Measurements from ENCODE around the gene SORCS2.

DNA sequence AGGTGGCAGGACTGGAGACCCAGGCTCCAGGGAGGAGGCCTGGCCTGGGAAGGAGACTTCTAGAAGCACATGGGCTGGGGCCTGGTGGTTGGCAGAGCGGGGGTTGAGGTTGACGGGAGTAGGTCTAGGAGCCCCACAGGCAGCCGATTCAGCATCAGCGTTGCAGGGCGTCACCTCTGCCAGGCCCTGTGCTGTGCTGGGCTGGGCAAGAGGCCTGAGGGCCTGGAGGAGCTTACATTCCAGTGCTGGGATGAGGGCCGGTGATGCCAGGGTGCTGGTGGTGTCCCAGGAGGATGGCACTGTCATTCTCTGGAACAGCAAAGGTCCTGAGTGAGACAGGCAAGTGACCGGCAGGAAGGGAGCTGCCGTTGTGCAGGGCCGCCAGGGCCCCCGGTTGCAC lies 76.6 kb downstream of the SORCS2 start:
- TF ChIP-seq FOXM1 (IDR thresholded peaks at IDR 0.05; ENCODE audit: borderline replicate concordance) (no peak), BHLHE40 (IDR thresholded peaks at IDR 0.05; ENCODE audit: borderline replicate concordance) (no peak), FOXK2 (IDR thresholded peaks at IDR 0.05) (no peak), ELF4 (IDR thresholded peaks at IDR 0.05) (no peak), SP1 (IDR thresholded peaks at IDR 0.05) (no peak), NFRKB (IDR thresholded peaks at IDR 0.05) (no peak), HDGF (IDR thresholded peaks at IDR 0.05; ENCODE audit: borderline replicate concordance) (no peak), ARNT (IDR thresholded peaks at IDR 0.05) (no peak), ZNF384 (IDR thresholded peaks at IDR 0.05) (no peak), LEF1 (IDR thresholded peaks at IDR 0.05; ENCODE audit: borderline replicate concordance) (no peak), SUZ12 (IDR thresholded peaks at IDR 0.05) (no peak), TARDBP (IDR thresholded peaks at IDR 0.05) (no peak)
- TF ChIP-seq, protein P1, sequence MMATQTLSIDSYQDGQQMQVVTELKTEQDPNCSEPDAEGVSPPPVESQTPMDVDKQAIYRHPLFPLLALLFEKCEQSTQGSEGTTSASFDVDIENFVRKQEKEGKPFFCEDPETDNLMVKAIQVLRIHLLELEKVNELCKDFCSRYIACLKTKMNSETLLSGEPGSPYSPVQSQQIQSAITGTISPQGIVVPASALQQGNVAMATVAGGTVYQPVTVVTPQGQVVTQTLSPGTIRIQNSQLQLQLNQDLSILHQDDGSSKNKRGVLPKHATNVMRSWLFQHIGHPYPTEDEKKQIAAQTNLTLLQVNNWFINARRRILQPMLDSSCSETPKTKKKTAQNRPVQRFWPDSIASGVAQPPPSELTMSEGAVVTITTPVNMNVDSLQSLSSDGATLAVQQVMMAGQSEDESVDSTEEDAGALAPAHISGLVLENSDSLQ (IDR thresholded peaks at IDR 0.05) = no peak
